H1 (cell line): ENCODE data around the gene SERPINH1. TPM values are rescaled to one million over a fixed set of nuclear protein-coding genes. Genes with fewer than 3 reads are reported as not detected.

Experiments used
- CTCF ChIA-PET: fragments of 300-600 bp; sonication (Branson Sonifier 250); formaldehyde crosslinking; loops from one replicate; lab custom pipeline; 2021; ENCODE audit not compliant: partially characterized antibody; lab: Charles Lee
- POLR2A ChIA-PET: fragments of 300-600 bp; sonication (Branson Sonifier 250); formaldehyde crosslinking; loops from one replicate; lab custom pipeline; 2021; ENCODE audit warnings: inconsistent platforms; ENCODE audit not compliant: partially characterized antibody; lab: Charles Lee
- DNase-seq, 2 experiments: peaks; one replicate each; pipeline versions ENCODE4 v3.0.0 to v3.0.0-alpha.2; 2010 to 2022; ENCODE audit warnings: low spot score in 2 of 2, low read depth in 1 of 2, mixed read lengths in 1 of 2
- FAIRE-seq: peaks from 2 replicates; lab custom pipeline; 2011; peaks lifted over from hg19 to GRCh38; lab: Jason Lieb, UNC
- H2AFZ ChIP-seq: 2 replicates; pipeline ENCODE4 v1.8.1; 2012; ENCODE audit warnings: low read length, inconsistent platforms
- H2AK5ac ChIP-seq: 2 replicates; pipeline ENCODE4 v1.6.1; 2013; ENCODE audit warnings: low read depth, low read length
- H2BK120ac ChIP-seq: replicated peaks from 2 replicates; pipeline ENCODE3; 2013; ENCODE audit warnings: low read depth, low read length, inconsistent platforms
- H2BK12ac ChIP-seq: 2 replicates; pipeline ENCODE4 v1.6.1; 2013; ENCODE audit warnings: low read depth, low read length
- H2BK15ac ChIP-seq: 2 replicates; pipeline ENCODE4 v1.6.1; 2013; ENCODE audit warnings: low read length
- H2BK20ac ChIP-seq: 2 replicates; pipeline ENCODE4 v1.6.1; 2013; ENCODE audit warnings: low read length
- H2BK5ac ChIP-seq: 2 replicates; pipeline ENCODE4 v1.6.1; 2013; ENCODE audit warnings: low read depth, low read length
- H3K14ac ChIP-seq: 2 replicates; pipeline ENCODE4 v1.6.1; 2013; ENCODE audit warnings: inconsistent platforms; ENCODE audit not compliant: insufficient read length
- H3K18ac ChIP-seq: 2 replicates; pipeline ENCODE4 v1.6.1; 2013; ENCODE audit warnings: low read length; ENCODE audit errors: extremely low read depth
- H3K23ac ChIP-seq: 2 replicates; pipeline ENCODE4 v1.6.1; 2013; ENCODE audit warnings: inconsistent platforms; ENCODE audit not compliant: insufficient read length
- H3K23me2 ChIP-seq: 2 replicates; pipeline ENCODE4 v1.6.1; 2013; ENCODE audit warnings: low read depth, low read length
- H3K27ac ChIP-seq: 2 replicates; pipeline ENCODE4 v1.6.1; 2011; ENCODE audit warnings: low read depth, low read length, inconsistent platforms
- H3K27me3 ChIP-seq, 4 experiments: replicated peaks in 1 of 4; 1 replicate in 1 of 4; 2 replicates in 3 of 4; pipeline versions ENCODE4 v1.6.1 to v1.8.1; 2011 to 2013; ENCODE audit warnings: low read length in 3 of 4, mild to moderate bottlenecking in 3 of 4, inconsistent platforms in 2 of 4, mixed read lengths in 2 of 4, moderate library complexity in 1 of 4; ENCODE audit not compliant: control insufficient read depth in 3 of 4, insufficient read depth in 3 of 4; ENCODE audit errors: extremely low read depth in 1 of 4
- H3K36me3 ChIP-seq, 4 experiments: 2 replicates each; pipeline versions ENCODE4 v1.6.1 to v1.8.1; 2011 to 2013; ENCODE audit warnings: mild to moderate bottlenecking in 4 of 4, low read length in 3 of 4, moderate library complexity in 2 of 4, control low read depth in 1 of 4, inconsistent platforms in 1 of 4; ENCODE audit not compliant: insufficient read depth in 4 of 4, control insufficient read depth in 2 of 4
- H3K4ac ChIP-seq: replicated peaks from 2 replicates; pipeline ENCODE3; 2013; ENCODE audit warnings: low read length, low read depth, mixed read lengths, inconsistent platforms; ENCODE audit not compliant: insufficient read length
- H3K4me1 ChIP-seq, 4 experiments: replicated peaks in 1 of 4; 1 replicate in 1 of 4; 2 replicates in 3 of 4; pipeline versions ENCODE4 v1.6.1 to v1.8.1; 2011 to 2013; ENCODE audit warnings: low read length in 3 of 4, inconsistent platforms in 2 of 4, mixed read lengths in 1 of 4; ENCODE audit not compliant: insufficient read depth in 4 of 4, control insufficient read depth in 3 of 4
- H3K4me2 ChIP-seq, 2 experiments: 2 replicates each; pipeline versions ENCODE4 v1.6.1 to v1.8.1; 2011 to 2013; ENCODE audit warnings: low read depth in 2 of 2, low read length in 2 of 2, control low read depth in 1 of 2, inconsistent platforms in 1 of 2, mild to moderate bottlenecking in 1 of 2; ENCODE audit not compliant: insufficient read depth in 1 of 2
- H3K4me3 ChIP-seq, 4 experiments: fragments of 200-600, 300-600 bp in 1 of 4; sonication (generic), shearing (Covaris generic), sonication (Bioruptor Twin) in 1 of 4; 2 replicates each; pipeline versions ENCODE4 v1.5.1 to v1.8.1; 2011 to 2016; ENCODE audit warnings: low read length in 4 of 4, low read depth in 3 of 4, control low read depth in 2 of 4, inconsistent platforms in 2 of 4, mild to moderate bottlenecking in 2 of 4, mixed read lengths in 1 of 4, moderate library complexity in 1 of 4; ENCODE audit not compliant: insufficient read depth in 2 of 4; ENCODE audit errors: extremely low read depth in 1 of 4
- H3K56ac ChIP-seq: replicated peaks from 2 replicates; pipeline ENCODE3; 2013; ENCODE audit warnings: low read depth, mild to moderate bottlenecking, mixed read lengths, low read length, inconsistent platforms; ENCODE audit not compliant: insufficient read length
- H3K79me1 ChIP-seq: 2 replicates; pipeline ENCODE4 v1.6.1; 2013; ENCODE audit warnings: low read depth, low read length, control low read depth
- H3K79me2 ChIP-seq, 2 experiments: 2 replicates each; pipeline versions ENCODE4 v1.6.1 to v1.8.1; 2012 to 2013; ENCODE audit warnings: low read length in 2 of 2, mild to moderate bottlenecking in 2 of 2, inconsistent platforms in 1 of 2; ENCODE audit not compliant: insufficient read depth in 2 of 2, control insufficient read depth in 1 of 2
- H3K9ac ChIP-seq, 4 experiments: replicated peaks in 1 of 4; 1 replicate in 1 of 4; 2 replicates in 3 of 4; pipeline versions ENCODE4 v1.6.1 to v1.8.1; 2011 to 2013; ENCODE audit warnings: low read depth in 3 of 4, low read length in 3 of 4, control low read depth in 2 of 4, mild to moderate bottlenecking in 2 of 4, moderate library complexity in 2 of 4, inconsistent platforms in 1 of 4; ENCODE audit errors: extremely low read depth in 1 of 4
- H3K9me3 ChIP-seq, 2 experiments: 2 replicates each; pipeline versions ENCODE4 v1.6.1 to v1.8.1; 2012 to 2013; ENCODE audit warnings: mild to moderate bottlenecking in 2 of 2, moderate library complexity in 2 of 2, control low read depth in 1 of 2, inconsistent platforms in 1 of 2, low read depth in 1 of 2, low read length in 1 of 2, mixed read lengths in 1 of 2; ENCODE audit not compliant: insufficient read depth in 2 of 2
- H4K20me1 ChIP-seq, 2 experiments: replicated peaks in 1 of 2; 2 replicates each; pipeline versions ENCODE3 to v1.8.1; 2011 to 2013; ENCODE audit warnings: inconsistent platforms in 2 of 2, low read length in 2 of 2, mild to moderate bottlenecking in 1 of 2; ENCODE audit not compliant: insufficient read depth in 2 of 2, control insufficient read depth in 1 of 2
- H4K5ac ChIP-seq: 2 replicates; pipeline ENCODE4 v1.6.1; 2013; ENCODE audit warnings: low read length, low read depth, mixed read lengths, inconsistent platforms; ENCODE audit not compliant: insufficient read length
- H4K8ac ChIP-seq: 2 replicates; pipeline ENCODE4 v1.8.0; 2013; ENCODE audit warnings: mild to moderate bottlenecking, moderate library complexity, low read length, inconsistent platforms; ENCODE audit not compliant: insufficient read depth; ENCODE audit errors: extremely low read depth
- H4K91ac ChIP-seq: replicated peaks from 2 replicates; pipeline ENCODE3; 2013; ENCODE audit warnings: low read length, mixed read lengths, inconsistent platforms; ENCODE audit not compliant: insufficient read length
- ASH2L ChIP-seq: fragments of 200-600, 300-600 bp; sonication (generic); IDR thresholded peaks from one replicate; pipeline ENCODE4 v1.7.1; 2017; ENCODE audit warnings: low read length
- BCL11A ChIP-seq, 2 experiments: IDR thresholded peaks; one replicate each; pipeline ENCODE4 v1.6.1; 2011; ENCODE audit warnings: low read depth in 2 of 2, low read length in 2 of 2, mild to moderate bottlenecking in 2 of 2
- KDM1A ChIP-seq: fragments of 200-600, 300-600 bp; sonication (generic); IDR thresholded peaks from 2 replicates; pipeline ENCODE4 v1.7.1; 2016; ENCODE audit warnings: mild to moderate bottlenecking, low read length, borderline replicate concordance
- KDM4A ChIP-seq: IDR thresholded peaks from one replicate; pipeline ENCODE4 v1.7.1; 2012; ENCODE audit warnings: low read depth, mild to moderate bottlenecking, moderate library complexity, low read length, inconsistent platforms; ENCODE audit not compliant: severe bottlenecking
- ZNF274 ChIP-seq: IDR thresholded peaks from 2 replicates; pipeline ENCODE4 v1.7.0; 2012; ENCODE audit warnings: low read length, borderline replicate concordance; ENCODE audit errors: extremely low read depth
- WGBS, 2 experiments: shearing (Covaris generic) in 1 of 2; methylation state at CpG; one replicate each; pipeline versions ENCODE4 v1.1.6 to v1.1.7; 2013 to 2015; ENCODE audit warnings: low lambda C conversion rate in 2 of 2, mixed read lengths in 2 of 2, inconsistent platforms in 1 of 2, low coverage in 1 of 2, missing lambda C conversion rate in 1 of 2; ENCODE audit not compliant: insufficient replicate concordance in 2 of 2, insufficient coverage in 1 of 2, insufficient read length in 1 of 2; ENCODE audit errors: extremely low coverage in 1 of 2, missing lambda C conversion rate in 1 of 2; 5-methylcytosine and 5-hydroxymethylcytosine counted together
- polyA plus RNA-seq, 7 experiments: library from polyadenylated mRNA; depleted of rRNA in 3 of 7; stranded (reverse) in 5 of 7; unstranded in 2 of 7; fragments of >200 nt in 5 of 7; fragments of 200-250 nt in 2 of 7; gene quantifications; 1 replicate in 5 of 7; 2 replicates in 1 of 7; 4 replicates in 1 of 7; pipeline versions ENCODE4 v1.2.1 to v1.2.3, GENCODE V29; 2011 to 2013; ENCODE audit warnings: missing spikeins in 2 of 7, mixed read lengths in 2 of 7
- total RNA-seq: library from RNA; stranded (reverse); fragmentation: NEBNext Ultra II Directional; extraction: Animal tissue kit (Norgen Biotek cat#: 25700); gene quantifications from 2 replicates; pipeline ENCODE4 v1.2.1, GENCODE V29; 2021

Gene SERPINH1
- total and polyA plus RNA-seq, 2 of the 8 experiments (the other 6 are each of a cell fraction or from before 2014, with no cell fraction given): 420 to 621 TPM

GRCh38 chr11:75561426-75562047 lies 516 bp upstream of the SERPINH1 start:
- Histone ChIP-seq H3K9ac (peak overlapping the region in 2 of 4 experiments; percentile 33 to 38; a peak in 4 of 7 replicates), H3K27ac (peak overlapping the region; percentile 95; the same call in 1 of the 2 replicates), H3K4me1 (peaks cover 10 to 57% (median 39%) of the 10 kb centered on the region in 4 experiments), H2BK120ac (peak overlapping the region; percentile 54), H3K14ac (no peak overlapping the region), H3K18ac (peak overlapping the region; percentile 98), H3K79me2 (peaks cover 11 to 48% of the 10 kb centered on the region in 2 experiments), H2BK20ac (peak overlapping the region; percentile 62; the same call in 1 of the 2 replicates), H2AFZ (no peak overlapping the region), H4K8ac (no peak overlapping the region), H4K20me1 (peaks cover 4 to 13% of the 10 kb centered on the region in 2 experiments), H3K56ac (peak overlapping the region; percentile 20), H4K5ac (peak overlapping the region; percentile 79), H3K27me3 (no peaks in the 10 kb centered on the region), H3K23me2 (peaks cover 12% of the 10 kb centered on the region), H3K9me3 (no peaks in the 10 kb centered on the region), H3K79me1 (peaks cover 8% of the 10 kb centered on the region; the same call in 1 of the 2 replicates), H2BK12ac (no peak overlapping the region; the same call in 1 of the 2 replicates), H3K36me3 (peaks cover under 1 to 8% (median 4%) of the 10 kb centered on the region in 4 experiments; a peak in 7 of 8 replicates), H2AK5ac (no peak overlapping the region), H2BK5ac (peak overlapping the region; percentile 79; the same call in 1 of the 2 replicates), H3K23ac (no peak overlapping the region), H3K4me3 (peak overlapping the region; percentile 62 to 93 (median 84)), H4K91ac (peak overlapping the region; percentile 45), H3K4me2 (peak overlapping the region; percentile 82 to 95), H3K4ac (peak overlapping the region; percentile 4), H2BK15ac (no peak overlapping the region; the same call in 1 of the 2 replicates)
- TF ChIP-seq BCL11A (IDR thresholded peaks at IDR 0.05; ENCODE audit: low read depth in 2 of 2, low read length in 2 of 2): no peak
- peak; percentile 83 for TF ChIP-seq ASH2L
- no peak for TF ChIP-seq ZNF274
- TF ChIP-seq KDM4A: peak; percentile 17
- TF ChIP-seq KDM1A: peak; percentile 91; the same call in 1 of the 2 replicates
- DNase-seq: no peak
- CTCF ChIA-PET: interaction anchor here (0.9 to 16.9 kb wide), 9 partner anchors 9 to 116 kb away, joined by 3 to 344 read pairs (median 7); no protein-coding TSS in a partner anchor
- no peak for FAIRE-seq
- POLR2A ChIA-PET: interaction anchor here (0.7 to 35.1 kb wide), 14 partner anchors 2 to 161 kb away, joined by 3 to 1120 read pairs (median 6); partner anchors contain the start of genes MOGAT2 and SERPINH1
- WGBS, 2 experiments: 4% methylated on average over 19 of the region's 21 CpGs; no CpG with 5 or more reads in 1 of the 2 experiments
